ENCODE measurements around the gene VGLL4. TPM values are rescaled to one million over a fixed set of nuclear protein-coding genes. Genes with fewer than 3 reads are reported as not detected.

VGLL4 gene
- total RNA-seq, 4 donors from 2014 or later, result 66.8 to 86.5 (median 75.9) TPM

GRCh38 chr3:11605398-11605797, 38.3 kb downstream of the VGLL4 start:
- Histone ChIP-seq H3K4me1 (peaks cover 66% of the 10 kb centered on the region), H3K9me3 (no peaks in the 10 kb centered on the region), H3K27me3 (no peaks in the 10 kb centered on the region), H3K4me3 (no peak overlapping the region), H3K36me3 (no peaks in the 10 kb centered on the region), H3K27ac (peak overlapping the region; percentile 35)
- 95% methylated on average over 1 of the region's 1 CpG for WGBS
- no peak for TF ChIP-seq EP300 (IDR thresholded peaks at IDR 0.05)
- DNase-seq (ENCODE audit: low spot score in 2 of 2), result no peak

GRCh38 chr3:11604139-11604892, 39.4 kb downstream of the VGLL4 start:
- H3K4me1 ChIP-seq, result peaks cover 71% of the 10 kb centered on the region
- no peaks in the 10 kb centered on the region for H3K9me3 ChIP-seq
- H3K4me3 ChIP-seq, result no peak overlapping the region
- H3K36me3 ChIP-seq, result no peaks in the 10 kb centered on the region
- H3K27me3 ChIP-seq, result no peaks in the 10 kb centered on the region
- WGBS, result 85% methylated on average over 15 of the region's 15 CpGs
- H3K27ac ChIP-seq, result peak overlapping the region; percentile 84
- DNase-seq (ENCODE audit: low spot score in 2 of 2), result no peak
- TF ChIP-seq CTCF (IDR thresholded peaks at IDR 0.05), result no peak
- no peak for TF ChIP-seq EP300 (IDR thresholded peaks at IDR 0.05)
- no peak for TF ChIP-seq POLR2AphosphoS5 (IDR thresholded peaks at IDR 0.05)
- no peak for TF ChIP-seq POLR2A (IDR thresholded peaks at IDR 0.05)

- peak overlapping the region; percentile 84 for H3K27ac ChIP-seq
- no peak overlapping the region for H3K4me3 ChIP-seq
- TF ChIP-seq POLR2A (IDR thresholded peaks at IDR 0.05), result no peak
- peak; percentile 38 to 89 (median 89) for TF ChIP-seq POLR2AphosphoS5 (IDR thresholded peaks at IDR 0.05)
- 64% methylated on average over 9 of the region's 9 CpGs for WGBS
- no peaks in the 10 kb centered on the region for H3K27me3 ChIP-seq
- no peaks in the 10 kb centered on the region for H3K9me3 ChIP-seq
- H3K4me1 ChIP-seq, result peaks cover 65% of the 10 kb centered on the region
- DNase-seq (ENCODE audit: low spot score in 2 of 2), result peak; percentile 89 to 94
- no peaks in the 10 kb centered on the region for H3K36me3 ChIP-seq
Observed at GRCh38 chr3:11603628-11604027, 40.1 kb downstream of the VGLL4 start.

- Histone ChIP-seq H3K27me3 (no peaks in the 10 kb centered on the region), H3K27ac (peak overlapping the region; percentile 82), H3K36me3 (no peaks in the 10 kb centered on the region), H3K9me3 (no peaks in the 10 kb centered on the region), H3K4me1 (peaks cover 64% of the 10 kb centered on the region), H3K4me3 (no peak overlapping the region)
- WGBS, result 82% methylated on average over 5 of the region's 5 CpGs
- no peak for TF ChIP-seq EP300 (IDR thresholded peaks at IDR 0.05)
- TF ChIP-seq POLR2A (IDR thresholded peaks at IDR 0.05), result no peak
- TF ChIP-seq POLR2AphosphoS5 (IDR thresholded peaks at IDR 0.05), result no peak
- no peak for TF ChIP-seq CTCF (IDR thresholded peaks at IDR 0.05)
- DNase-seq (ENCODE audit: low spot score in 2 of 2), result no peak
Observed at GRCh38 chr3:11602886-11603527, 40.7 kb downstream of the VGLL4 start.

DNA sequence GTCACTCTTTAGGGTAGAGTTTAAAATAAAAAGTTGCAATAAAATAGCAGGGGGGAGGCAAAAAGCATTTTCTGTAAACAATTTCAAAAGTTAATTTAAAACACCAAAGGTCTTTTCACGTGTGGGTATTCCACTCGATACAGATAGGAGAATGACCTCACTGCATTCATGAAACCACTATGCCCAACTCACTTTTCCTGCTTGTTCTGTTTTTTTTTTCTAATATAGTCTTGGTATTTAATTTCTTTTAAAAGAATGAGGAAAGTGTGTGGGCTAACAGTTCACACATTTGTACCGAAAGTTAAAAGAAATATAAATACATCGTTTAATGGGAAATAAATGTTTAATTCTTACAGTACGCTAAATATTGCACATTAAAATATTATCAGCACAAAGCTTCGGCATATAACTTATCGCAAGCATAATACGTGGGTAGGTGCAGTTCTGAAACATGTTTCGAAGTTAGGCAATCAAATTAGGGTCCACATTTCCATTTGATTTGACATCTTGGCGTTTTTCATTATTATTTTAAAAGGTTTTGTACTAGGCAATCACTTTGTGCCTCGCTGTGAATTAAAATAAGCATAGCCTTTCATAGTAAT, 41.4 kb downstream of the VGLL4 start:
- H3K36me3 ChIP-seq, result no peaks in the 10 kb centered on the region
- TF ChIP-seq POLR2AphosphoS5 (IDR thresholded peaks at IDR 0.05), result no peak
- no peak for TF ChIP-seq CTCF (IDR thresholded peaks at IDR 0.05)
- TF ChIP-seq EP300 (IDR thresholded peaks at IDR 0.05), result no peak
- no peak for TF ChIP-seq POLR2A (IDR thresholded peaks at IDR 0.05)
- peak overlapping the region; percentile 82 for H3K27ac ChIP-seq
- H3K4me1 ChIP-seq, result peaks cover 57% of the 10 kb centered on the region
- no peaks in the 10 kb centered on the region for H3K9me3 ChIP-seq
- WGBS, result 66% methylated on average over 11 of the region's 11 CpGs
- no peaks in the 10 kb centered on the region for H3K27me3 ChIP-seq
- H3K4me3 ChIP-seq, result no peak overlapping the region
- DNase-seq (ENCODE audit: low spot score in 2 of 2), result no peak
